ENCODE measurements around the gene NUAK1. TPM values are rescaled to one million over a fixed set of nuclear protein-coding genes. Genes with fewer than 3 reads are reported as not detected.

NUAK1 gene
- total RNA-seq, 1 experiment from 2014 or later = 10.1 TPM

GRCh38 chr12:106125351-106126095 is 13.2 kb downstream of the NUAK1 start:
- Histone ChIP-seq H3K23me2 (ENCODE audit: insufficient read length, low read depth, low read length, poor library complexity, severe bottlenecking) (no peaks in the 10 kb centered on the region), H3K9me3 (ENCODE audit: control insufficient read depth, low read depth, low read length) (no peaks in the 10 kb centered on the region), H3K79me1 (ENCODE audit: insufficient read depth, low read depth, low read length, poor library complexity, severe bottlenecking) (no peaks in the 10 kb centered on the region), H4K20me1 (ENCODE audit: control insufficient read depth, insufficient read depth, insufficient read length) (no peaks in the 10 kb centered on the region), H2BK15ac (ENCODE audit: low read depth, low read length) (no peak overlapping the region), H3K27ac (ENCODE audit: insufficient read length, low read depth, low read length) (no peak overlapping the region), H2BK5ac (ENCODE audit: insufficient read length, low read length) (no peak overlapping the region), H2AFZ (ENCODE audit: low read length) (no peak overlapping the region), H3K56ac (ENCODE audit: insufficient read length, low read depth, low read length) (no peak overlapping the region), H4K8ac (replicated peaks; ENCODE audit: insufficient read length, low read depth, low read length) (no peak overlapping the region), H2BK120ac (ENCODE audit: low read depth, low read length, poor library complexity, severe bottlenecking) (no peak overlapping the region), H3K4me1 (ENCODE audit: insufficient read depth, low read length) (peaks cover 10% of the 10 kb centered on the region; the same call in 1 of the 2 replicates), H3K79me2 (ENCODE audit: insufficient read depth, low read length) (peaks cover 12% of the 10 kb centered on the region; the same call in 1 of the 2 replicates), H4K91ac (ENCODE audit: insufficient read length, low read depth, low read length) (no peak overlapping the region), H3K27me3 (ENCODE audit: insufficient read depth, low read length) (no peaks in the 10 kb centered on the region), H3K4ac (ENCODE audit: low read depth, low read length) (no peak overlapping the region), H2AK5ac (ENCODE audit: insufficient read length, low read length) (no peak overlapping the region), H3K23ac (ENCODE audit: insufficient read length, low read depth, low read length) (no peak overlapping the region), H3T11ph (ENCODE audit: low read length) (no peak overlapping the region), H2BK12ac (ENCODE audit: insufficient read length, low read depth, low read length) (no peak overlapping the region), H3K18ac (ENCODE audit: insufficient read length, low read depth, low read length) (no peak overlapping the region), H3K4me2 (ENCODE audit: insufficient read depth, insufficient read length, low read length) (no peak overlapping the region), H4K5ac (ENCODE audit: insufficient read length, low read depth, low read length) (no peak overlapping the region), H3K9ac (ENCODE audit: extremely low read depth, insufficient read length, low read length) (no peak overlapping the region), H3K14ac (ENCODE audit: insufficient read depth, low read length) (no peak overlapping the region), H2BK20ac (ENCODE audit: low read depth, low read length, poor library complexity, severe bottlenecking) (no peak overlapping the region)
- Mint-ChIP-seq H3K27me3 (ENCODE audit: low read depth) (no peaks in the 10 kb centered on the region), H3K4me1 (peaks cover 51 to 61% of the 10 kb centered on the region in 2 experiments), H3K9me3 (no peaks in the 10 kb centered on the region), H3K4me3 (no peak overlapping the region), H3K27ac (peak overlapping the region in 2 of 3 experiments; percentile 21 to 66; a peak in 3 of 7 replicates), H3K36me3 (ENCODE audit: insufficient read depth in 1 of 3, low read depth in 3 of 3) (no peaks in the 10 kb centered on the region; a peak in 1 of 7 replicates)
- no peak for TF ChIP-seq CTCF (conservative IDR thresholded peaks at IDR 0.05)
- no CpG with 5 or more reads among the region's 9 CpGs for WGBS (ENCODE audit: extremely low coverage, insufficient read length, low lambda C conversion rate)
- DNase-seq = no peak

Measured in H9 (cell line).